Endothelial cell of umbilical vein (primary cell): ENCODE data around the gene SPATS2L. TPM values are rescaled to one million over a fixed set of nuclear protein-coding genes. Genes with fewer than 3 reads are reported as not detected.

Experiments used
- BruUV-seq: library from RNA; stranded (reverse); fragments of 400-500 nt; replicated peaks from 2 replicates; lab custom pipeline; 2021; lab: Mats Ljungman, UMichigan
- CTCF ChIA-PET: fragments of 300-600, 350-600 bp; sonication (Branson Sonifier 250); formaldehyde crosslinking; loops from one replicate; lab custom pipeline; 2021; ENCODE audit warnings: antibody characterized with exemption, inconsistent platforms; lab: Charles Lee
- POLR2A ChIA-PET: fragments of 300-600, 350-600 bp; sonication (Branson Sonifier 250); formaldehyde crosslinking; loops from one replicate; lab custom pipeline; 2021; ENCODE audit warnings: antibody characterized with exemption, inconsistent platforms; lab: Charles Lee
- DNase-seq: peaks from one replicate; pipeline ENCODE4 v3.0.0-alpha.2; 2011; ENCODE audit warnings: low read depth, low spot score
- FAIRE-seq: peaks from 2 replicates; lab custom pipeline; 2011; peaks lifted over from hg19 to GRCh38; lab: Jason Lieb, UNC
- H2AFZ ChIP-seq: 2 replicates; pipeline ENCODE4 v1.6.0; 2012; ENCODE audit warnings: low read depth, low read length, control low read depth, inconsistent platforms
- H3K27ac ChIP-seq: 2 replicates; pipeline ENCODE4 v1.5.1; 2011; ENCODE audit warnings: low read depth, mild to moderate bottlenecking, control low read depth, low read length, moderate library complexity; ENCODE audit not compliant: insufficient read depth
- H3K27me3 ChIP-seq, 2 experiments: 2 replicates each; pipeline versions ENCODE4 v1.6.0 to v1.6.1; 2011; ENCODE audit warnings: low read length in 2 of 2, mixed read lengths in 1 of 2; ENCODE audit not compliant: control insufficient read depth in 2 of 2, insufficient read depth in 2 of 2
- H3K36me3 ChIP-seq, 2 experiments: 2 replicates in 1 of 2; 3 replicates in 1 of 2; pipeline ENCODE4 v1.5.1; 2011; ENCODE audit warnings: low read length in 2 of 2, mild to moderate bottlenecking in 1 of 2, moderate library complexity in 1 of 2; ENCODE audit not compliant: control insufficient read depth in 2 of 2, insufficient read depth in 2 of 2; ENCODE audit errors: extremely low read depth in 1 of 2
- H3K4me1 ChIP-seq: 3 replicates; pipeline ENCODE4 v1.5.1; 2011; ENCODE audit warnings: mild to moderate bottlenecking, low read length; ENCODE audit not compliant: control insufficient read depth, insufficient read depth; ENCODE audit errors: extremely low read depth
- H3K4me2 ChIP-seq: 2 replicates; pipeline ENCODE4 v1.6.1; 2011; ENCODE audit warnings: low read length, control low read depth, mixed read lengths; ENCODE audit not compliant: insufficient read depth
- H3K4me3 ChIP-seq, 3 experiments: fragments of 200-600 bp in 1 of 3; sonication (generic), shearing (Covaris generic) in 1 of 3; replicated peaks in 1 of 3; 2 replicates each; pipeline ENCODE4 v1.5.1; 2011 to 2016; ENCODE audit warnings: control low read depth in 3 of 3, low read length in 3 of 3, mild to moderate bottlenecking in 2 of 3, inconsistent platforms in 1 of 3, low read depth in 1 of 3, moderate library complexity in 1 of 3; ENCODE audit not compliant: insufficient read depth in 1 of 3
- H3K79me2 ChIP-seq: 2 replicates; pipeline ENCODE4 v1.6.0; 2012; ENCODE audit warnings: low read length, inconsistent platforms; ENCODE audit not compliant: control insufficient read depth, insufficient read depth
- H3K9ac ChIP-seq: replicated peaks from 2 replicates; pipeline ENCODE3; 2011; ENCODE audit warnings: low read length, control low read depth; ENCODE audit not compliant: insufficient read depth; ENCODE audit errors: extremely low read depth
- H3K9me1 ChIP-seq: replicated peaks from 3 replicates; pipeline ENCODE4 v1.6.0; 2011; ENCODE audit warnings: mild to moderate bottlenecking, low read length; ENCODE audit not compliant: control insufficient read depth, insufficient read depth; ENCODE audit errors: extremely low read depth
- H3K9me3 ChIP-seq: replicated peaks from 2 replicates; pipeline ENCODE4 v1.5.1; 2012; ENCODE audit warnings: low read length, inconsistent platforms; ENCODE audit not compliant: control insufficient read depth, insufficient read depth
- H4K20me1 ChIP-seq: replicated peaks from 2 replicates; pipeline ENCODE3; 2011; ENCODE audit warnings: mild to moderate bottlenecking, low read length; ENCODE audit not compliant: control insufficient read depth, insufficient read depth; ENCODE audit errors: extremely low read depth
- CTCF ChIP-seq, 2 donors: IDR thresholded peaks; 1 replicate in 1 of 2; 2 replicates in 1 of 2; pipeline ENCODE4 v1.5.1; 2011; ENCODE audit warnings: low read length in 2 of 2, mild to moderate bottlenecking in 2 of 2, moderate library complexity in 2 of 2, control low read depth in 1 of 2, inconsistent platforms in 1 of 2, low read depth in 1 of 2; ENCODE audit not compliant: insufficient read depth in 1 of 2; ENCODE audit errors: extremely low read depth in 1 of 2
- EZH2 ChIP-seq: IDR thresholded peaks from 2 replicates; pipeline ENCODE4 v1.6.1; 2012; ENCODE audit warnings: borderline replicate concordance, low read depth, mild to moderate bottlenecking, moderate library complexity, low read length, inconsistent platforms; ENCODE audit not compliant: severe bottlenecking
- FOS ChIP-seq: IDR thresholded peaks from 2 replicates; pipeline ENCODE4 v1.6.1; 2011; ENCODE audit warnings: mild to moderate bottlenecking, low read length, moderate library complexity, borderline replicate concordance; ENCODE audit not compliant: insufficient read depth
- GATA2 ChIP-seq: IDR thresholded peaks from 2 replicates; pipeline ENCODE4 v1.7.0; 2011; ENCODE audit warnings: low read depth, mild to moderate bottlenecking, moderate library complexity, mixed read lengths, low read length; ENCODE audit not compliant: insufficient read length, insufficient read depth
- JUN ChIP-seq: IDR thresholded peaks from 2 replicates; pipeline ENCODE4 v1.6.1; 2011; ENCODE audit warnings: borderline replicate concordance, low read depth; ENCODE audit not compliant: insufficient read length, insufficient read depth
- MYC ChIP-seq: IDR thresholded peaks from one replicate; pipeline ENCODE4 v1.6.1; 2011; ENCODE audit warnings: mild to moderate bottlenecking, low read depth, low read length
- POLR2A ChIP-seq: IDR thresholded peaks from 2 replicates; pipeline ENCODE4 v1.6.1; 2012; ENCODE audit warnings: low read depth, mild to moderate bottlenecking, control low read depth, low read length
- POLR2AphosphoS5 ChIP-seq: IDR thresholded peaks from 2 replicates; pipeline ENCODE4 v1.6.1; 2012; ENCODE audit warnings: low read depth, mild to moderate bottlenecking, control low read depth, low read length, moderate library complexity; ENCODE audit not compliant: insufficient read depth
- dilution Hi-C: fragments of 300-500 bp; cut with MboI; formaldehyde crosslinking; loops from one replicate; pipeline ENCODE4 v1.15.0; 2019; ENCODE audit warnings: low sequenced_read_pairs; ENCODE audit not compliant: extremely low pct_ligation_motif_present
- intact Hi-C: fragments of 100-400 bp; cut with micrococcal nuclease; formaldehyde crosslinking; loops from one replicate; pipeline ENCODE4 v1.10.0; 2022
- polyA plus RNA-seq, 4 experiments: library from polyadenylated mRNA; depleted of rRNA in 3 of 4; stranded (reverse) in 3 of 4; unstranded in 1 of 4; fragments of >200 nt; gene quantifications; 2 replicates each; pipeline versions ENCODE4 v1.2.1 to v1.2.3, GENCODE V29; 2011 to 2012; ENCODE audit warnings: missing spikeins in 1 of 4
- total RNA-seq: library from RNA; stranded (reverse); gene quantifications from 2 replicates; pipeline ENCODE4 v1.2.3, GENCODE V29; 2021
- TF ChIP-seq, protein P1 (sequence below): IDR thresholded peaks from 2 replicates; pipeline ENCODE4 v1.6.1; 2011; ENCODE audit not compliant: insufficient read depth, insufficient read length

SPATS2L gene
- total and polyA plus RNA-seq, 2 donors (not counting 3 experiments of a cell fraction or from before 2014, with no cell fraction given): 29.1 to 72.9 TPM

DNA sequence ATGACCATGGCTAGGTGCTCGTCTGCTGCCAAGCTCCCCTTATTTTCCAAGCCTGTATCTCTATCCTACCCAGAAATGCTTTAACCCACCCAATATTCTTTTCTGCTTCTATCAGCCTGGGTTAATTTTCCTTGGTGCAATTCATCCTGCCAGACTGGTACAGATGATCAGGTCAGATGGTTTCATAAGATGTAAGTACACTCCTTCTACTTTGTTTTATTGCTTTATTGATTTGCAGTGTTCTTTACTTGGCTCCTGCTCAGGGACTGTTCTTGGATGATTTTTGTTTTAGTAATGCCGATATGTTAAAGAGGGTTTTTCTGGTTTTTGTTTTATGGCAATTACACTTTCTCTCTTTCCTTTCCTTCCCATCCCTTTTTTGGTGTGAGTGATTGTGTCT, 217.1 kb downstream of the SPATS2L start:
- dilution Hi-C loops: no loop called here
- Histone ChIP-seq H3K27ac (no peak overlapping the region), H3K4me1 (peaks cover 8% of the 10 kb centered on the region), H3K9me1 (no peaks in the 10 kb centered on the region), H3K4me2 (no peak overlapping the region), H4K20me1 (no peaks in the 10 kb centered on the region), H2AFZ (no peak overlapping the region), H3K4me3 (no peak overlapping the region), H3K9ac (no peak overlapping the region), H3K9me3 (no peaks in the 10 kb centered on the region), H3K36me3 (no peaks in the 10 kb centered on the region), H3K79me2 (peaks cover 23% of the 10 kb centered on the region), H3K27me3 (peaks cover 21 to 27% of the 10 kb centered on the region in 2 experiments)
- BruUV-seq: no TSS peak
- intact Hi-C loops: no loop called here
- ChIA-PET CTCF (interaction anchor here (0.8 to 1.3 kb wide), 4 partner anchors 11 to 179 kb away, joined by 3 to 4 read pairs (median 4); no protein-coding TSS in a partner anchor), POLR2A (no interaction called here)
- FAIRE-seq: no peak
- TF ChIP-seq POLR2AphosphoS5 (no peak), GATA2 (no peak), MYC (no peak), POLR2A (no peak), CTCF (IDR thresholded peaks at IDR 0.05; ENCODE audit: extremely low read depth in 1 of 2, insufficient read depth in 1 of 2, low read depth in 1 of 2, low read length in 2 of 2) (no peak), EZH2 (no peak), JUN (no peak), FOS (no peak)
- TF ChIP-seq, protein P1, sequence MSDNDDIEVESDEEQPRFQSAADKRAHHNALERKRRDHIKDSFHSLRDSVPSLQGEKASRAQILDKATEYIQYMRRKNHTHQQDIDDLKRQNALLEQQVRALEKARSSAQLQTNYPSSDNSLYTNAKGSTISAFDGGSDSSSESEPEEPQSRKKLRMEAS: no peak
- no peak for DNase-seq
